MM.1S (cell line): ENCODE measurements around the gene ERCC4.

Source experiments
- DNase-seq: peaks from one replicate; pipeline ENCODE4 v3.0.0-alpha.2; 2015
- H2AFZ ChIP-seq: fragments of 300-600 bp; sonication (generic); 2 replicates; pipeline ENCODE4 v1.6.0; 2016; ENCODE audit warnings: antibody characterized with exemption, low read length
- H3F3A ChIP-seq: fragments of 300-600 bp; sonication (generic); 2 replicates; pipeline ENCODE4 v1.6.1; 2016; ENCODE audit warnings: mild to moderate bottlenecking, antibody characterized with exemption, low read length, moderate library complexity, mixed read lengths; ENCODE audit not compliant: insufficient read depth
- H3K27ac ChIP-seq: fragments of 300-600 bp; sonication (generic); 2 replicates; pipeline ENCODE4 v1.5.1; 2016; ENCODE audit warnings: mild to moderate bottlenecking, low read length
- H3K27me3 ChIP-seq: fragments of 300-600 bp; sonication (generic); replicated peaks from 2 replicates; pipeline ENCODE4 v1.6.0; 2016; ENCODE audit warnings: low read length; ENCODE audit not compliant: insufficient read depth
- H3K36me3 ChIP-seq: fragments of 300-600 bp; sonication (generic); replicated peaks from 2 replicates; pipeline ENCODE4 v1.6.1; 2016; ENCODE audit warnings: mild to moderate bottlenecking, low read length, mixed read lengths; ENCODE audit not compliant: insufficient read depth
- H3K4me1 ChIP-seq: fragments of 300-600 bp; sonication (generic); 2 replicates; pipeline ENCODE4 v1.6.1; 2016; ENCODE audit warnings: low read length, mixed read lengths
- H3K4me2 ChIP-seq: fragments of 300-600 bp; sonication (generic); 2 replicates; pipeline ENCODE4 v1.6.0; 2016; ENCODE audit warnings: low read depth, low read length
- H3K4me3 ChIP-seq: fragments of 300-600 bp; sonication (generic); 2 replicates; pipeline ENCODE4 v1.5.1; 2016; ENCODE audit warnings: low read length, mixed read lengths
- H3K79me2 ChIP-seq: fragments of 300-600 bp; sonication (generic); 2 replicates; pipeline ENCODE4 v1.6.1; 2016; ENCODE audit warnings: mixed run types, low read length, mixed read lengths
- H3K9ac ChIP-seq: fragments of 300-600 bp; sonication (generic); 2 replicates; pipeline ENCODE4 v1.6.1; 2016; ENCODE audit warnings: low read length, mixed read lengths
- H3K9me2 ChIP-seq: fragments of 300-600 bp; sonication (generic); replicated peaks from 2 replicates; pipeline ENCODE4 v1.6.1; 2016; ENCODE audit warnings: mild to moderate bottlenecking, low read length, mixed read lengths; ENCODE audit not compliant: insufficient read depth
- H3K9me3 ChIP-seq: fragments of 300-600 bp; sonication (generic); replicated peaks from 2 replicates; pipeline ENCODE4 v1.6.1; 2016; ENCODE audit warnings: mild to moderate bottlenecking, low read length, mixed read lengths; ENCODE audit not compliant: insufficient read depth
- H4K20me1 ChIP-seq: fragments of 300-600 bp; sonication (generic); 2 replicates; pipeline ENCODE4 v1.6.1; 2016; ENCODE audit warnings: mild to moderate bottlenecking, low read length, moderate library complexity, mixed read lengths; ENCODE audit not compliant: insufficient read depth
- CTCF ChIP-seq: fragments of 300-600 bp; sonication (generic); IDR thresholded peaks from 2 replicates; pipeline ENCODE4 v1.5.1; 2016; ENCODE audit warnings: antibody characterized with exemption, low read length, mixed read lengths
- EZH2 ChIP-seq: fragments of 300-600 bp; sonication (generic); optimal IDR thresholded peaks from 2 replicates; pipeline ENCODE3; 2017; ENCODE audit warnings: low read depth, mild to moderate bottlenecking, antibody characterized with exemption, low read length, mixed read lengths
- EZH2phosphoT487 ChIP-seq: fragments of 300-600 bp; sonication (generic); IDR thresholded peaks from 2 replicates; pipeline ENCODE4 v1.6.1; 2018; ENCODE audit warnings: antibody characterized with exemption, low read length

Gene ERCC4

GRCh38 chr16:13897806-13898205 is 22.1 kb upstream of the ERCC4 start:
- Histone ChIP-seq H4K20me1 (no peaks in the 10 kb centered on the region), H3K36me3 (no peaks in the 10 kb centered on the region), H3K79me2 (no peaks in the 10 kb centered on the region), H3K27me3 (no peaks in the 10 kb centered on the region), H2AFZ (no peak overlapping the region), H3K9ac (no peak overlapping the region), H3K4me1 (no peaks in the 10 kb centered on the region), H3K9me3 (no peaks in the 10 kb centered on the region), H3K9me2 (no peaks in the 10 kb centered on the region), H3K4me2 (no peak overlapping the region), H3F3A (no peaks in the 10 kb centered on the region), H3K4me3 (no peak overlapping the region), H3K27ac (no peak overlapping the region)
- no peak for DNase-seq
- TF ChIP-seq EZH2phosphoT487 (no peak), EZH2 (no peak), CTCF (no peak)

GRCh38 chr16:13898233-13898632 is 21.7 kb upstream of the ERCC4 start:
- no peak overlapping the region for H3K4me3 ChIP-seq
- H3K9ac ChIP-seq: no peak overlapping the region
- H3K4me2 ChIP-seq: no peak overlapping the region
- H3F3A ChIP-seq: no peaks in the 10 kb centered on the region
- no peaks in the 10 kb centered on the region for H3K27me3 ChIP-seq
- no peaks in the 10 kb centered on the region for H4K20me1 ChIP-seq
- no peak overlapping the region for H2AFZ ChIP-seq
- H3K36me3 ChIP-seq: no peaks in the 10 kb centered on the region
- no peaks in the 10 kb centered on the region for H3K4me1 ChIP-seq
- DNase-seq: no peak
- H3K27ac ChIP-seq: no peak overlapping the region
- H3K9me2 ChIP-seq: no peaks in the 10 kb centered on the region
- TF ChIP-seq EZH2: no peak
- no peak for TF ChIP-seq CTCF
- TF ChIP-seq EZH2phosphoT487: no peak
- H3K79me2 ChIP-seq: no peaks in the 10 kb centered on the region
- H3K9me3 ChIP-seq: no peaks in the 10 kb centered on the region

- Histone ChIP-seq H2AFZ (no peak overlapping the region), H3K27ac (no peak overlapping the region), H3K36me3 (no peaks in the 10 kb centered on the region)
These were observed 17.9 kb upstream of the ERCC4 start for GRCh38 chr16:13902052-13902451.

More at GRCh38 chr16:13902052-13902451, 17.9 kb upstream of the ERCC4 start:
- Histone ChIP-seq H4K20me1 (no peaks in the 10 kb centered on the region), H3K9me2 (no peaks in the 10 kb centered on the region), H3K4me1 (peaks cover 7% of the 10 kb centered on the region), H3K9me3 (no peaks in the 10 kb centered on the region), H3K79me2 (no peaks in the 10 kb centered on the region), H3K9ac (no peak overlapping the region), H3F3A (peaks cover 6% of the 10 kb centered on the region; the same call in 1 of the 2 replicates), H3K4me2 (no peak overlapping the region), H3K4me3 (no peak overlapping the region), H3K27me3 (no peaks in the 10 kb centered on the region)
- no peak for DNase-seq
- TF ChIP-seq CTCF (no peak), EZH2 (no peak), EZH2phosphoT487 (no peak)
